DND-41 (cell line): Measurements from ENCODE around the gene ACADVL.

ENCODE experiments used
- ATAC-seq: fragments of 200-7000 bp; cut with Tn5 transposase; 3 replicates; pipeline ENCODE4 v1.9.1; 2021; ENCODE audit warnings: low read depth; ENCODE audit not compliant: insufficient read depth
- DNase-seq: peaks from one replicate; pipeline ENCODE4 v3.0.0-alpha.2; 2020
- H2AFZ ChIP-seq: 2 replicates; pipeline ENCODE4 v1.6.0; 2012; ENCODE audit warnings: low read depth, low read length
- H3K27ac ChIP-seq: 2 replicates; pipeline ENCODE4 v1.5.1; 2012; ENCODE audit warnings: low read length, inconsistent platforms
- H3K27me3 ChIP-seq: fragments of 200-600 bp; sonication (generic); 2 replicates; pipeline ENCODE4 v1.6.0; 2012; ENCODE audit warnings: low read length, mild to moderate bottlenecking, inconsistent platforms; ENCODE audit not compliant: insufficient read depth, poor library complexity
- H3K36me3 ChIP-seq: 2 replicates; pipeline ENCODE4 v1.5.1; 2012; ENCODE audit warnings: low read length, inconsistent platforms; ENCODE audit not compliant: insufficient read depth
- H3K4me1 ChIP-seq: 2 replicates; pipeline ENCODE4 v1.5.1; 2012; ENCODE audit warnings: mild to moderate bottlenecking, low read length; ENCODE audit not compliant: insufficient read depth
- H3K4me2 ChIP-seq: 2 replicates; pipeline ENCODE4 v1.6.0; 2012; ENCODE audit warnings: mild to moderate bottlenecking, moderate library complexity, low read length, inconsistent platforms; ENCODE audit not compliant: insufficient read depth
- H3K4me3 ChIP-seq, 2 experiments: fragments of 200-600 bp in 1 of 2; shearing (Covaris generic) in 1 of 2; 2 replicates each; pipeline ENCODE4 v1.5.1; 2012 to 2016; ENCODE audit warnings: inconsistent platforms in 2 of 2, low read length in 2 of 2, mild to moderate bottlenecking in 2 of 2, low read depth in 1 of 2, moderate library complexity in 1 of 2
- H3K79me2 ChIP-seq: 2 replicates; pipeline ENCODE4 v1.6.0; 2012; ENCODE audit warnings: low read length, inconsistent platforms; ENCODE audit not compliant: insufficient read depth
- H3K9ac ChIP-seq: 2 replicates; pipeline ENCODE4 v1.6.0; 2012; ENCODE audit warnings: low read depth, mild to moderate bottlenecking, inconsistent platforms, low read length, moderate library complexity
- H3K9me3 ChIP-seq: 2 replicates; pipeline ENCODE4 v1.5.1; 2012; ENCODE audit warnings: low read length, moderate library complexity, mild to moderate bottlenecking, inconsistent platforms; ENCODE audit not compliant: insufficient read depth, severe bottlenecking
- H4K20me1 ChIP-seq: 2 replicates; pipeline ENCODE4 v1.6.0; 2012; ENCODE audit warnings: low read length; ENCODE audit not compliant: insufficient read depth
- EZH2 ChIP-seq: IDR thresholded peaks from 3 replicates; pipeline ENCODE4 v1.6.1; 2012; ENCODE audit warnings: borderline replicate concordance, low read depth, mild to moderate bottlenecking, moderate library complexity, low read length, inconsistent platforms; ENCODE audit not compliant: severe bottlenecking
- TF ChIP-seq, protein P1 (sequence below): IDR thresholded peaks from 2 replicates; pipeline ENCODE4 v1.5.1; 2012; ENCODE audit warnings: borderline replicate concordance, low read length, moderate library complexity, mild to moderate bottlenecking; ENCODE audit not compliant: poor library complexity, severe bottlenecking; ENCODE audit errors: extremely low read depth

The ACADVL gene

DNA sequence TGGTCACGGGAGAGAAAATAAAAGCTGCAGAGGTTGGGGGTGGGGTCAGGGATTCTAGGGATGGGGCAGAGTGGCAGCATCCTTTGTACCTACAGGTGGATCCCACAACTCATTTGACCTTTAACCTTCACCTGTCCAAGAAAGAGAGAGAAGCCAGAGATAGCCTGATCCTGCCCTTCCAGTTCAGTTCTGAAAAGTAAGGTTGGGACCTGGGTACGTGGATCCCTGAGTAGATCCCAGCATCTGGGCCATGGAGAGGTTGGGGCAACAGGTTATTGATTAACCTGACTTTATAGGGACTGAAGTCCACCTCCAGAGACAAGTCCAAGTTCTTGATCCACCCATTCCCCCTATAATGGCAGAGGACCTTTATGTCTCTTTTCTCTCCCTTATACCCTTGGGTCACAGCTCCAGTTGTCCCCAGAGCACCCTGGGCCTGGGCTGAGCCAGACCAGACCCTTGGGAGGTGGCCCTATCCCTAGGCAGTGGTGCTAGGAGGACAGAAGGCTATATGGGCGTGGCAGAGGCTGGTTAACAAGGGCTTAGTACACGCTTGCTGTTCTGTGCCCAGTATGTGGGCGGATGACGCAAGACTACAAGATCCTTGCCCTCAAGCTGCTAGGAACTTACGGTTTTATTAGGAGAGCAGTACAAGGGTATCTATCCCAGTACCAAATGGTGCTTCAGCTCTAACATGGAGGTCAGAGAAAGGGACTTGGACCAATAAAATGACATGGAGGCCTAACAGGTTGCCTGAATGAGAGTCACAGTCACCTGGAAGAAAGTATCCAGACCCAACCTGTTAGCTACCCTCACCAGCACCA is 39.2 kb downstream of the ACADVL start:
- Histone ChIP-seq H2AFZ (no peak overlapping the region), H3K4me3 (no peak overlapping the region), H3K36me3 (peaks cover 49% of the 10 kb centered on the region), H3K27me3 (no peaks in the 10 kb centered on the region), H3K9ac (no peak overlapping the region), H3K4me2 (no peak overlapping the region), H4K20me1 (no peaks in the 10 kb centered on the region), H3K9me3 (no peaks in the 10 kb centered on the region), H3K79me2 (peaks cover 8% of the 10 kb centered on the region), H3K4me1 (peaks cover 10% of the 10 kb centered on the region), H3K27ac (no peak overlapping the region)
- ATAC-seq (no peak), DNase-seq (no peak)
- no peak for TF ChIP-seq EZH2
- TF ChIP-seq, protein P1, sequence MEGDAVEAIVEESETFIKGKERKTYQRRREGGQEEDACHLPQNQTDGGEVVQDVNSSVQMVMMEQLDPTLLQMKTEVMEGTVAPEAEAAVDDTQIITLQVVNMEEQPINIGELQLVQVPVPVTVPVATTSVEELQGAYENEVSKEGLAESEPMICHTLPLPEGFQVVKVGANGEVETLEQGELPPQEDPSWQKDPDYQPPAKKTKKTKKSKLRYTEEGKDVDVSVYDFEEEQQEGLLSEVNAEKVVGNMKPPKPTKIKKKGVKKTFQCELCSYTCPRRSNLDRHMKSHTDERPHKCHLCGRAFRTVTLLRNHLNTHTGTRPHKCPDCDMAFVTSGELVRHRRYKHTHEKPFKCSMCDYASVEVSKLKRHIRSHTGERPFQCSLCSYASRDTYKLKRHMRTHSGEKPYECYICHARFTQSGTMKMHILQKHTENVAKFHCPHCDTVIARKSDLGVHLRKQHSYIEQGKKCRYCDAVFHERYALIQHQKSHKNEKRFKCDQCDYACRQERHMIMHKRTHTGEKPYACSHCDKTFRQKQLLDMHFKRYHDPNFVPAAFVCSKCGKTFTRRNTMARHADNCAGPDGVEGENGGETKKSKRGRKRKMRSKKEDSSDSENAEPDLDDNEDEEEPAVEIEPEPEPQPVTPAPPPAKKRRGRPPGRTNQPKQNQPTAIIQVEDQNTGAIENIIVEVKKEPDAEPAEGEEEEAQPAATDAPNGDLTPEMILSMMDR = no peak

- Histone ChIP-seq H3K4me3 (no peak overlapping the region), H3K79me2 (peaks cover 2% of the 10 kb centered on the region), H3K36me3 (peaks cover 43% of the 10 kb centered on the region), H3K27ac (no peak overlapping the region), H3K9ac (no peak overlapping the region), H3K27me3 (no peaks in the 10 kb centered on the region), H3K4me2 (no peak overlapping the region), H4K20me1 (no peaks in the 10 kb centered on the region), H3K9me3 (no peaks in the 10 kb centered on the region), H3K4me1 (peaks cover 5% of the 10 kb centered on the region), H2AFZ (no peak overlapping the region)
- ATAC-seq (no peak), DNase-seq (no peak)
- TF ChIP-seq, protein P1 = no peak
- no peak for TF ChIP-seq EZH2
These were observed 39.8 kb downstream of the ACADVL start for GRCh38 chr17:7259555-7259889.

DNA sequence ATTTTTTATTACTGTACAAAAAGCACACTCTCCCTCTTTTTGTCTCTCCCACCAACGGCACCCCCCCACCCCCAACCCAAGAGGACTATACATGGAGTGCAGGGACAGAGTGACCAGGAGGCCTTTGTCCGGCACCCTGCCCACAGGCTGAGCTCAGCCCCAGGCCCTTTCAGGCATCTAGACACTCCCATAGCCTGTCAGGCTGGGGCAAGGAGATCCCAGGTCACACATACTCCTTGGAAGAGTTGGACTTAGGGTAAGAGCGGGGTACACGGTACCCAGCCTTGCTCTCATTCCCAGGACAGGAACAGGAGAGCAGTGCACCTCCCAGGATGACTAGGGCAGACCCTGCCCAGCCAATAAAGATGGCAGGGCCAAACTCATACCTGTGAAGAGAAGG is 40.4 kb downstream of the ACADVL start:
- Histone ChIP-seq H3K4me1 (peaks cover 3% of the 10 kb centered on the region; the same call in 1 of the 2 replicates), H3K4me2 (no peak overlapping the region), H3K9ac (no peak overlapping the region), H2AFZ (no peak overlapping the region), H4K20me1 (no peaks in the 10 kb centered on the region), H3K79me2 (no peaks in the 10 kb centered on the region), H3K36me3 (peaks cover 37% of the 10 kb centered on the region), H3K27me3 (no peaks in the 10 kb centered on the region), H3K9me3 (no peaks in the 10 kb centered on the region), H3K4me3 (no peak overlapping the region), H3K27ac (no peak overlapping the region)
- TF ChIP-seq, protein P1 = no peak
- TF ChIP-seq EZH2 = no peak
- DNase-seq = no peak
- ATAC-seq = peak; percentile 20; the same call in 1 of the 3 replicates
